PC-3 (cell line): ENCODE measurements around the gene CORO2A. TPM values are rescaled to one million over a fixed set of nuclear protein-coding genes. Genes with fewer than 3 reads are reported as not detected.
A peak's percentile ranks its signal among the peaks of the same experiment; 100 is the strongest.
"Not testable (repeated sequence)": the region's sequence is repeated elsewhere in the genome, so short reads cannot be mapped to it uniquely, and the experiment has no call there.

Experiments
- ATAC-seq: fragments of 200-7000 bp; cut with Tn5 transposase; 2 replicates; pipeline ENCODE4 v1.9.1; 2020; ENCODE audit warnings: mild to moderate bottlenecking, moderate library complexity
- BruUV-seq: library from RNA; stranded (reverse); fragments of 400-500 nt; replicated peaks from 2 replicates; lab custom pipeline; 2021; lab: Mats Ljungman, UMichigan
- CTCF ChIA-PET: fragments of 300-600 bp; sonication (Branson Sonifier 250); formaldehyde crosslinking; loops from one replicate; lab custom pipeline; 2022; ENCODE audit warnings: antibody characterized with exemption; lab: Charles Lee
- POLR2A ChIA-PET: fragments of 300-600 bp; sonication (Branson Sonifier 250); formaldehyde crosslinking; loops from one replicate; lab custom pipeline; 2022; ENCODE audit warnings: antibody characterized with exemption; ENCODE audit not compliant: unreplicated experiment; lab: Charles Lee
- DNase-seq: peaks from one replicate; pipeline ENCODE4 v3.0.0-alpha.2; 2015
- H2AFZ ChIP-seq: fragments of 300-600 bp; sonication (generic); 2 replicates; pipeline ENCODE4 v1.6.0; 2016; ENCODE audit warnings: antibody characterized with exemption, low read length
- H3F3A ChIP-seq: fragments of 300-600 bp; sonication (generic); one replicate; pipeline ENCODE4 v1.6.0; 2017; ENCODE audit warnings: antibody characterized with exemption, low read length, control low read depth, mild to moderate bottlenecking; ENCODE audit not compliant: unreplicated experiment
- H3K27ac ChIP-seq: fragments of 300-600 bp; sonication (generic); 2 replicates; pipeline ENCODE4 v1.5.1; 2016; ENCODE audit warnings: mild to moderate bottlenecking, low read length
- H3K27me3 ChIP-seq: fragments of 300-600 bp; sonication (generic); 2 replicates; pipeline ENCODE4 v1.6.1; 2016; ENCODE audit warnings: low read length, mixed read lengths
- H3K36me3 ChIP-seq: fragments of 300-600 bp; sonication (generic); 2 replicates; pipeline ENCODE4 v1.6.1; 2016; ENCODE audit warnings: low read depth, mixed run types, low read length, mixed read lengths
- H3K4me1 ChIP-seq: fragments of 300-600 bp; sonication (generic); 2 replicates; pipeline ENCODE4 v1.5.1; 2016; ENCODE audit warnings: low read length; ENCODE audit not compliant: insufficient read depth
- H3K4me2 ChIP-seq: fragments of 300-600 bp; sonication (generic); 2 replicates; pipeline ENCODE4 v1.6.0; 2016; ENCODE audit warnings: low read length
- H3K4me3 ChIP-seq: fragments of 300-600 bp; sonication (generic); 2 replicates; pipeline ENCODE4 v1.5.1; 2016; ENCODE audit warnings: mild to moderate bottlenecking, low read length, mixed read lengths
- H3K79me2 ChIP-seq: fragments of 300-600 bp; sonication (generic); 2 replicates; pipeline ENCODE4 v1.6.1; 2017; ENCODE audit warnings: low read length, mixed read lengths
- H3K9ac ChIP-seq: fragments of 300-600 bp; sonication (generic); 2 replicates; pipeline ENCODE4 v1.6.0; 2016; ENCODE audit warnings: mild to moderate bottlenecking, low read length
- H3K9me2 ChIP-seq: fragments of 300-600 bp; sonication (generic); replicated peaks from 2 replicates; pipeline ENCODE4 v1.6.1; 2016; ENCODE audit warnings: mixed run types, low read length, mixed read lengths
- H3K9me3 ChIP-seq: fragments of 300-600 bp; sonication (generic); 2 replicates; pipeline ENCODE4 v1.6.1; 2016; ENCODE audit warnings: low read length, mixed read lengths
- H4K20me1 ChIP-seq: fragments of 300-600 bp; sonication (generic); 2 replicates; pipeline ENCODE4 v1.6.1; 2016; ENCODE audit warnings: low read length, mixed read lengths
- EZH2 ChIP-seq: fragments of 300-600 bp; sonication (generic); IDR thresholded peaks from one replicate; pipeline ENCODE4 v1.6.1; 2017; ENCODE audit warnings: antibody characterized with exemption, mild to moderate bottlenecking, low read length; ENCODE audit not compliant: unreplicated experiment
- EZH2phosphoT487 ChIP-seq: fragments of 300-600 bp; sonication (generic); IDR thresholded peaks from 2 replicates; pipeline ENCODE4 v1.6.1; 2018; ENCODE audit warnings: mild to moderate bottlenecking, antibody characterized with exemption, low read length, borderline replicate concordance
- intact Hi-C: fragments of 100-400 bp; cut with micrococcal nuclease; formaldehyde crosslinking; loops from 2 replicates; pipeline ENCODE4 v1.9.0; 2023
- total RNA-seq: library from RNA; depleted of rRNA; stranded (reverse); fragments of >200 nt; gene quantifications from 2 replicates; pipeline ENCODE4 v1.2.3, GENCODE V29; 2014
- TF ChIP-seq, protein P1 (sequence below): fragments of 300-600 bp; sonication (generic); conservative IDR thresholded peaks from 2 replicates; pipeline ENCODE4 v1.5.1; 2017; ENCODE audit warnings: antibody characterized with exemption, low read depth, mild to moderate bottlenecking, low read length

CORO2A gene
- total RNA-seq, 1 experiment from 2014 or later: 2.2 TPM

DNA sequence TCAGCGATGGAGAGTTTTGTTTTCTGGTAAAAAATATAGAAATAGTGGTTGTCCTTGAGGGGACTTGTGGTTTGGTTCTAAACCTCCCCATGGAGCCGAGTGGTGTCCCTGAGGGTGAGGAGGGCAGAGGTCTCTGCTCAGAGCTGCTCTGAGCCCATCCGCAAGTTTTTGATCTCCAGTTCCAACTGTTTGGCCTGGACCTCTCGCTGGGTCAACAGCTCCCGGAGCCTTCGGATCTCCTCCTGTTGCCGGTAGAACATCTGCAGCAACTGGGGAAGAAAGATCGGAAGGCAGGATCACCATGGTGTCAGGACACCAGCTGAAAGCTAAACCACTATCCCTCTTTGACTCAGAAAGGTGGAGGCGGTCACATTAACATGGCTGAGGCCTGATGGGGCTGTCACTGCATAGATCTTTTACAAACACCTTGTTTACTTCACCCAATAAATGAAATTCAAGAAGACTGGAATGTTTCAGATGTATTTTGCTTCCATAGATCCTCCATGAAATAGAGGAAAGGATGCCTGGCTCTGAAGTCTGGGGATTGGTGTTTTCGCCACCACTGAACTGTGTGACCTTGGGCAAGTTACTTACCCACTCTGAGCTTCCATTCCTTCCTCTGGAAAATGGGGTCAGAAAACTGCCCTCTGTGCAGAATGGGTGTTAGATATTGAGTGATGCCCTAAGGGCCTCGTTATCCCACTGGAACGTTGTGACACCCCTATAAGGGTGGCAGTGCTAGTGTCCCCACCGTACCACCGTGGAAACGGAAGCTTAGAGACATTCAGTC, 67.6 kb downstream of the CORO2A start:
- CTCF ChIA-PET: no interaction called here
- no peak overlapping the region for H2AFZ ChIP-seq
- H4K20me1 ChIP-seq: no peaks in the 10 kb centered on the region
- POLR2A ChIA-PET: no interaction called here
- no peak overlapping the region for H3K4me3 ChIP-seq
- no peak overlapping the region for H3K4me2 ChIP-seq
- H3K27me3 ChIP-seq: no peaks in the 10 kb centered on the region
- no peaks in the 10 kb centered on the region for H3F3A ChIP-seq
- no peaks in the 10 kb centered on the region for H3K9me3 ChIP-seq
- DNase-seq (no peak), ATAC-seq (no peak)
- H3K4me1 ChIP-seq: peaks cover 7% of the 10 kb centered on the region
- H3K79me2 ChIP-seq: no peaks in the 10 kb centered on the region
- no peak overlapping the region for H3K27ac ChIP-seq
- H3K9ac ChIP-seq: no peak overlapping the region
- no TSS peak for BruUV-seq
- H3K36me3 ChIP-seq: no peaks in the 10 kb centered on the region
- TF ChIP-seq EZH2 (no peak), EZH2phosphoT487 (no peak)
- TF ChIP-seq, protein P1, sequence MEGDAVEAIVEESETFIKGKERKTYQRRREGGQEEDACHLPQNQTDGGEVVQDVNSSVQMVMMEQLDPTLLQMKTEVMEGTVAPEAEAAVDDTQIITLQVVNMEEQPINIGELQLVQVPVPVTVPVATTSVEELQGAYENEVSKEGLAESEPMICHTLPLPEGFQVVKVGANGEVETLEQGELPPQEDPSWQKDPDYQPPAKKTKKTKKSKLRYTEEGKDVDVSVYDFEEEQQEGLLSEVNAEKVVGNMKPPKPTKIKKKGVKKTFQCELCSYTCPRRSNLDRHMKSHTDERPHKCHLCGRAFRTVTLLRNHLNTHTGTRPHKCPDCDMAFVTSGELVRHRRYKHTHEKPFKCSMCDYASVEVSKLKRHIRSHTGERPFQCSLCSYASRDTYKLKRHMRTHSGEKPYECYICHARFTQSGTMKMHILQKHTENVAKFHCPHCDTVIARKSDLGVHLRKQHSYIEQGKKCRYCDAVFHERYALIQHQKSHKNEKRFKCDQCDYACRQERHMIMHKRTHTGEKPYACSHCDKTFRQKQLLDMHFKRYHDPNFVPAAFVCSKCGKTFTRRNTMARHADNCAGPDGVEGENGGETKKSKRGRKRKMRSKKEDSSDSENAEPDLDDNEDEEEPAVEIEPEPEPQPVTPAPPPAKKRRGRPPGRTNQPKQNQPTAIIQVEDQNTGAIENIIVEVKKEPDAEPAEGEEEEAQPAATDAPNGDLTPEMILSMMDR: no peak
- intact Hi-C loops: loop anchor here (5.0 kb wide), 1 partner anchor 32 kb away; no protein-coding TSS in a partner anchor
- no peaks in the 10 kb centered on the region for H3K9me2 ChIP-seq

DNA sequence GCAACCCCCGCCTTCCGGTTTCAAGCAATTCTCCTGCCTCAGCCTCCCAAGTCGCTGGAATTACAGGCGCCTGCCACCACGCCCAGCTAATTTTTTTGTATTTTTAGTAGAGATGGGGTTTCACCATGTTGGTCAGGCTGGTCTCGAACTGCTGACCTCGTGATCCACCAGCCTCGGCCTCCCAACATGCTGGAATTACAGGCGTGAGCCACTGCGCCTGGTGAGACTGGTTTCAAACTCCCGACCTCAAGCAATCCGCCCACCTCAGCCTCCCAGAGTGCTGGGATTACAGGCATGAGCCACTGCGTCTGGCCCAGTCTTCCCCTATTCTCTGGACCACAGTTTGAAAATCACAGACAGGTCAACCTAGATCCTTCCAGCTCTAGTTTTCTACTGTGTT, 68.3 kb downstream of the CORO2A start:
- H4K20me1 ChIP-seq, H3K27ac ChIP-seq, H3K9ac ChIP-seq, H3K36me3 ChIP-seq, H3K9me3 ChIP-seq, ATAC-seq, BruUV-seq, POLR2A ChIA-PET, H3K9me2 ChIP-seq, H3F3A ChIP-seq, H2AFZ ChIP-seq, CTCF ChIA-PET, H3K4me1 ChIP-seq, H3K79me2 ChIP-seq, H3K4me3 ChIP-seq, H3K4me2 ChIP-seq, DNase-seq, H3K27me3 ChIP-seq: not testable (repeated sequence)
- intact Hi-C loops: loop anchor here (5.0 kb wide), 1 partner anchor 33 kb away; no protein-coding TSS in a partner anchor

DNA sequence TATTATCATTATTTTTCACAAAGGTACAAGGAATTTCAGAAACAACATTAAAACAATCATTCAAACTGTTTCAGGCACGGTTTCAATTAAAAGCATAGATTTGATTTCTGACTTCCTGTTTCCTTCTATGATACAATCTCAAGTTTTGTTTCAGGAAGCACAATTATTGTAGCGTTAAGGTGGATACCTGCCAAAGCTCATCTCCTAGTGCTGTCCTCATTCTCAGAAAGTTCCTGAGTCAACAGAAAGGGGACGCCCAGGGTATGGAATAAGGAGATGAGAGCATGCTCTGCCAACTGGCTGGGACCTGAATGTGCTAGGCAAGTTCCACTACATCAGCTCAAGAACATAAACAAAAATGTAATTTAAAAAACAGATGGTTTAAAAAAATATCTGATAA, 71.4 kb downstream of the CORO2A start:
- ATAC-seq: peak; percentile 33
- H3K4me1 ChIP-seq: peaks cover 16% of the 10 kb centered on the region
- no peak overlapping the region for H3K9ac ChIP-seq
- no peaks in the 10 kb centered on the region for H3K9me2 ChIP-seq
- POLR2A ChIA-PET: interaction anchor here (0.6 to 0.7 kb wide), 2 partner anchors 32 to 35 kb away, joined by 4 read pairs; no protein-coding TSS in a partner anchor
- no peak for TF ChIP-seq EZH2phosphoT487
- no peak for TF ChIP-seq EZH2
- TF ChIP-seq, protein P1: peak; percentile 33; the same call in 1 of the 2 replicates
- H3K27ac ChIP-seq: no peak overlapping the region
- no peaks in the 10 kb centered on the region for H3F3A ChIP-seq
- intact Hi-C loops: loop anchor here (5.0 kb wide), 1 partner anchor 36 kb away; no protein-coding TSS in a partner anchor
- H3K4me2 ChIP-seq: peak overlapping the region; percentile 38; the same call in 1 of the 2 replicates
- no peaks in the 10 kb centered on the region for H4K20me1 ChIP-seq
- H3K36me3 ChIP-seq: no peaks in the 10 kb centered on the region
- H3K27me3 ChIP-seq: no peaks in the 10 kb centered on the region
- CTCF ChIA-PET: interaction anchor here (0.6 kb wide), 1 partner anchor 109 kb away, joined by 3 read pairs; no protein-coding TSS in a partner anchor
- no peak overlapping the region for H2AFZ ChIP-seq
- no peaks in the 10 kb centered on the region for H3K9me3 ChIP-seq
- no peak overlapping the region for H3K4me3 ChIP-seq
- peak; percentile 57 for DNase-seq
- H3K79me2 ChIP-seq: peaks cover 15% of the 10 kb centered on the region
- BruUV-seq: no TSS peak
